Activated naive CD4-positive, alpha-beta T cell treated with anti-CD3 and anti-CD28 coated beads, Interleukin-2, amount 10 ng/mL, durations not matched to agents 7 days and 5 days (primary cell): ENCODE results near the gene SIRPB2.
A peak's percentile ranks its signal among the peaks of the same experiment; 100 is the strongest.

Experiments
- CTCF ChIA-PET: fragments of 350-600 bp; sonication (Branson Sonifier 250); formaldehyde crosslinking; loops from one replicate; lab custom pipeline; 2021; ENCODE audit warnings: antibody characterized with exemption; lab: Charles Lee
- DNase-seq: peaks from one replicate; pipeline ENCODE4 v3.0.0-alpha.2; 2020
- H3K27ac Mint-ChIP-seq: one replicate; pipeline ENCODE4 v1.8.0; 2021; ENCODE audit warnings: mild to moderate bottlenecking, moderate library complexity, mixed read lengths
- H3K27me3 Mint-ChIP-seq: one replicate; pipeline ENCODE4 v1.8.0; 2021; ENCODE audit warnings: mild to moderate bottlenecking, mixed read lengths
- H3K36me3 Mint-ChIP-seq: one replicate; pipeline ENCODE4 v1.8.0; 2021; ENCODE audit warnings: mixed read lengths
- H3K4me1 Mint-ChIP-seq: one replicate; pipeline ENCODE4 v1.8.0; 2021; ENCODE audit warnings: mixed read lengths
- H3K4me3 Mint-ChIP-seq: one replicate; pipeline ENCODE4 v1.8.0; 2021; ENCODE audit warnings: mild to moderate bottlenecking, moderate library complexity, mixed read lengths
- H3K9me3 Mint-ChIP-seq: one replicate; pipeline ENCODE4 v1.8.0; 2021; ENCODE audit warnings: mixed read lengths

The SIRPB2 gene

DNA sequence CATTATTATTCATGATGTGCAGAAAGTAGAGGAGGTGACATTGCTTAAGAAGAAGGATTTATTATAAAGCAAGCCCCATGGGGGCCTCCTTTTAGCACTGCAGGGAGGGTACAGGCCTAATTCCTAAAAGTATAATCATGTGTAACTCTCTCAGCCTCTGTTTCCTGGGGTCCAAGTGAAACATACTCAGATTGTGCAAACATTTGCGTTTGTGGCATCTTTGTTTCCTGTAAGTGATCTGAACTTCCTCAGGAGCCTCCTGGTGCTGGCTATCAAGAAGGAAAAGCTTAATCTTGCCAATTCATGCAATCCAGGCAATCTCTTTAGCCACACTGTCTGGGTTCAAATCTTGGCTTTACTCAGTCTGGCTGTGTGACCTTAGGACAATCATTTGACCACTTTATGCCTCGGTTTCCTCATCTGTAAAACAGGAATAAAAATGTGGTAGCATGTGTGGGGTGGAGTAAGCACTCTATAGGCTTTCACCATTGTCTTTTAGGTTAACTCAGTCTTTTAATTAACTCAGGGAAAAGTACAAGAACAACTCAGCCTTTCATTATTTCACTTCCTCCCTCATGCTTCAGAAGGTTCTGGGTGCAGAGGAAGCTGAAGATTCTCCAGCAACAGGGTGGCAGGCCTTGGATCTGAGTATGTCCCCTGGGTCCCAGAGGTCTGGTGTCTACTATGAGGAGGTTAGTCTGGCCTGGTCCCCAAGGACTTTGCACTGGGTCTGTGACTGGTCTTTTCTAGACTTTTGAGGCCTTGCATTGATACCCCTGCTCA is 831 bp upstream of the SIRPB2 start:
- no peak for DNase-seq
- H3K4me1 Mint-ChIP-seq, result peaks cover 11% of the 10 kb centered on the region
- H3K4me3 Mint-ChIP-seq, result no peak overlapping the region
- no peaks in the 10 kb centered on the region for H3K9me3 Mint-ChIP-seq
- peaks cover 54% of the 10 kb centered on the region for H3K27me3 Mint-ChIP-seq
- CTCF ChIA-PET, result interaction anchor here (0.6 to 1.8 kb wide), 4 partner anchors 10 to 285 kb away, joined by 3 to 5 read pairs (median 3); no protein-coding TSS in a partner anchor
- no peaks in the 10 kb centered on the region for H3K36me3 Mint-ChIP-seq
- no peak overlapping the region for H3K27ac Mint-ChIP-seq

DNA sequence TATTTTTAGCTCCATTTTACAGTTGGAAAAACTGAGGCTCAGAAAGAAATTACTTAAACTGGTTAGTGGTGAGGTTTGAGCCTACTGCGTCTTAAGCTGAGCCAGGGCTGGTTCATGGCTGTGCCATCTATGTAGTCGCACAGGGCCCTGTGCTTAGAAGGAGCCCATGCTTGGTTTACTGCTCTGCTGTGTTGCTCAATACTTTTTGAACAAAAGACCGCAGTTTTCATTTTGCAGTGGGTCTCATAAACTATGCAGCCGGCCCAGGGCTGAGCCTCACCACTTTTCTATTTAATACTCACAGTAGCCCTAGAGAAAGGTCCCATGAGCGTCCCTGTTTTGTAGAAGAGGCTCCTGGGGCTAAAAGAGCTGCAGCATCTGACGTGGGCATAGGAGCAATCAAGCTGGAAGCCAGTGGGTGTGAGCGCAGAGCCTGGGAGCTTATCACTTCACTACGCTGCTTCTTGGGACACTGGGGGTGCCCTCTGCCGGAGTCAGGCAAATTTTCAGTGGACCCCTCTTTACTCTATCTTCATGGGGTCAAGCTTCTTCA is 501 bp downstream of the SIRPB2 start:
- H3K27ac Mint-ChIP-seq, result no peak overlapping the region
- H3K4me1 Mint-ChIP-seq, result peaks cover 11% of the 10 kb centered on the region
- no peaks in the 10 kb centered on the region for H3K36me3 Mint-ChIP-seq
- H3K4me3 Mint-ChIP-seq, result no peak overlapping the region
- H3K9me3 Mint-ChIP-seq, result no peaks in the 10 kb centered on the region
- DNase-seq, result no peak
- peaks cover 52% of the 10 kb centered on the region for H3K27me3 Mint-ChIP-seq
- CTCF ChIA-PET, result interaction anchor here (1.6 kb wide), 1 partner anchor 244 kb away, joined by 4 read pairs; no protein-coding TSS in a partner anchor

DNA sequence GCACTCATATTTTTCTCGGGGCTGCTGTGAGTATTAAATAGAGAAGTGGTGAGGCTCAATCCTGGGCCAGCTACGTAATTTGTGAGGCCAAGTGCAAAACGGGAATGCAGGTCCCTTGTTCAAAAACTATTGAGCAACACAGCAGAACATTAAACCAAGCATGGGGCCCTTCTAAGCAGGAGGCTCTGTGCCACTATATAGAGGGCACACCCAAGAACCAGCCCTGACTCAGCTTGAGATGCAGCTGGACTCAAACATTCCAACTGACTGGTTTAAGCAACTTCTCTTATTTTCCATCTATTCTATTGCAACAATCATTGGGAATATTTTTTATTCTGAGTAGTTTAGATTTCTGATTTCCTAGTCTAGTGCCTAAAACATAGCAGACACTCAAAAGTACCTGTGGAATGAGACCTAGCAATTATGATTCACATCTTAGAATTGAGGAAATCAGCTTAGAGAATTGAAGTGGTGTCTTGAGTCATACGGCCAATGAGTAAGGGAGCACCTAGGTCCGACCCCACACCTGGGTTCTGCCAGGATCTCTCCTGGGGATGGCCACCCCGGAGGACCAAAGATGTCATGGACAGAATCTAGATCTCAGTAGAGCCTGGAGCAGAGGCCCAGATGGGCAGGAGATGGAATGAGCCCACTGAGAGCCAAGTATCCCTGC is 1.3 kb downstream of the SIRPB2 start:
- CTCF ChIA-PET, result interaction anchor here (0.6 to 1.6 kb wide), 3 partner anchors 14 to 244 kb away, joined by 3 to 4 read pairs (median 3); no protein-coding TSS in a partner anchor
- Mint-ChIP-seq H3K27ac (no peak overlapping the region), H3K4me1 (peaks cover 11% of the 10 kb centered on the region), H3K4me3 (no peak overlapping the region), H3K36me3 (no peaks in the 10 kb centered on the region), H3K9me3 (no peaks in the 10 kb centered on the region), H3K27me3 (peaks cover 52% of the 10 kb centered on the region)
- DNase-seq, result no peak

DNA sequence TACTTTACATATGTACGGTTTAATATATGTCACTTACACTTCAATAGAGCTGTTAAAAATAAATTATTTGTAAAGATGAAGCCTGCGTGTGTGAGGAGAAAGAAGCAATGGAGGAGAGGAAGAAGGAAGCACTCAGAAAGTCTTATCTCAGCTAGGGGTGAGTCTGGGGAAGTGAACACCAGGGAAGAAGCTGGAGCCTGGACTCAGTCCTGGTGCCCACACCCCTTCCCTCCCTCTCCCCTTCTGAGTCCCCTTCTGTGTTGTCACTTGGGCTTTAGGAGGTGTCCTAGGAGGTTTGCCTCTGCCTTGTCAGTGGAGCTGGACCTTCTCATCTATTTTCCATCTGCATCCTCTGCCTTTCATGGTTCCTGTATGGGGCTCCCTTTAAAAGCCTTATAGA is 1.9 kb downstream of the SIRPB2 start:
- H3K27me3 Mint-ChIP-seq, result peaks cover 54% of the 10 kb centered on the region
- H3K4me1 Mint-ChIP-seq, result peaks cover 11% of the 10 kb centered on the region
- H3K4me3 Mint-ChIP-seq, result no peak overlapping the region
- no peak for DNase-seq
- H3K27ac Mint-ChIP-seq, result no peak overlapping the region
- H3K36me3 Mint-ChIP-seq, result no peaks in the 10 kb centered on the region
- no peaks in the 10 kb centered on the region for H3K9me3 Mint-ChIP-seq
- CTCF ChIA-PET, result interaction anchor here (0.6 to 1.6 kb wide), 3 partner anchors 14 to 245 kb away, joined by 3 to 4 read pairs (median 3); no protein-coding TSS in a partner anchor

DNA sequence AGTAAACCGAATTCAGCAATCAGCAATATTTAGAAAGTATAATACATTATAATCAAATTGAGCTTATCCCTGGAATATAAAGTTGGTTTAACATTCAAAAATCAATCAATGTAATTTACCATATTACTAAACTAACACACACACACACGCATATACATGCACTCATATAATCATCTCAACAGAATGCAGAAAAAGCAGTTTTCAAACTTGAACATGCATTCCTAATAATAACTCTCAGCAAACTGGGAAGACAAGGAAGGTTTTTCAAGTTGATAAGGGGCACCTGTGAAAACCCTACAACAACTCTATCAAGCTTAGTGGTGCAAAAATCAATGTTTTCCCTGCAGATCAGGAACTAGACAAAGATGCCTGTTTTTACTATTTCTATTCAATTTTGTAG is 4.7 kb downstream of the SIRPB2 start:
- no peak overlapping the region for H3K4me3 Mint-ChIP-seq
- CTCF ChIA-PET, result no interaction called here
- no peak for DNase-seq
- peaks cover under 1% of the 10 kb centered on the region for H3K4me1 Mint-ChIP-seq
- no peak overlapping the region for H3K27ac Mint-ChIP-seq
- H3K27me3 Mint-ChIP-seq, result peaks cover 61% of the 10 kb centered on the region
- no peaks in the 10 kb centered on the region for H3K9me3 Mint-ChIP-seq
- H3K36me3 Mint-ChIP-seq, result no peaks in the 10 kb centered on the region

DNA sequence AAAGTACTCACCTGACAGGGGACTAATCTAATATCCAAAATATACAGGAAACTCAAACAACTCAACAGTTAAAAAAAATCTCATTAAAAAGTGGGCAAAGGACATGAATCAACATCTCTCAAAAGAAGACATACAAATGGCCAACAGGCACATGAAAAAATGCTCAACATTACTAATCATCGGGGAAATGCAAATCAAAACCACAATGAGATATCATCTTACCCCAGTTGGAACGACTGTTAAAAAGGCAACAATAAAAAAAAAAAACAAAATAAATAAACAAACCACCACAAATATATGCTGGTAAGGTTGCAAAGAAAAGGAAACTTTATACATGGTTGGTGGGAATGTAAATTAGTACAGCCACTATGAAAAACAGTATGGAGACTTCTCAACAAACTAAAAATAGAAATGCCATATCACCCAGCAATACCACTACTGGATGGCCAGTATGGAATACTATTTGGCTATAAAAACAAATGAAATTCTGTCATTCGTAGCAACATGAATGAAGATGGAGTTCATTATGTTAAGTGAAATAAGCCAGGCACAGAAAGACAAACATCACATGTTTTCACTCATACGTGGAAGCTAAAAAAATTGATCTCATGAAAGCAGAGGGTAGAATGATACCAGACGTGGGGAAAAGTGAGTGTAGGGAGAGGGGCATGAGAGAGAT is 6.6 kb downstream of the SIRPB2 start:
- no peaks in the 10 kb centered on the region for H3K4me1 Mint-ChIP-seq
- DNase-seq, result no peak
- CTCF ChIA-PET, result interaction anchor here (0.7 to 1.0 kb wide), 2 partner anchors 15 to 19 kb away, joined by 3 read pairs; no protein-coding TSS in a partner anchor
- H3K4me3 Mint-ChIP-seq, result no peak overlapping the region
- H3K27me3 Mint-ChIP-seq, result peaks cover 45% of the 10 kb centered on the region
- H3K36me3 Mint-ChIP-seq, result no peaks in the 10 kb centered on the region
- no peaks in the 10 kb centered on the region for H3K9me3 Mint-ChIP-seq
- no peak overlapping the region for H3K27ac Mint-ChIP-seq

DNA sequence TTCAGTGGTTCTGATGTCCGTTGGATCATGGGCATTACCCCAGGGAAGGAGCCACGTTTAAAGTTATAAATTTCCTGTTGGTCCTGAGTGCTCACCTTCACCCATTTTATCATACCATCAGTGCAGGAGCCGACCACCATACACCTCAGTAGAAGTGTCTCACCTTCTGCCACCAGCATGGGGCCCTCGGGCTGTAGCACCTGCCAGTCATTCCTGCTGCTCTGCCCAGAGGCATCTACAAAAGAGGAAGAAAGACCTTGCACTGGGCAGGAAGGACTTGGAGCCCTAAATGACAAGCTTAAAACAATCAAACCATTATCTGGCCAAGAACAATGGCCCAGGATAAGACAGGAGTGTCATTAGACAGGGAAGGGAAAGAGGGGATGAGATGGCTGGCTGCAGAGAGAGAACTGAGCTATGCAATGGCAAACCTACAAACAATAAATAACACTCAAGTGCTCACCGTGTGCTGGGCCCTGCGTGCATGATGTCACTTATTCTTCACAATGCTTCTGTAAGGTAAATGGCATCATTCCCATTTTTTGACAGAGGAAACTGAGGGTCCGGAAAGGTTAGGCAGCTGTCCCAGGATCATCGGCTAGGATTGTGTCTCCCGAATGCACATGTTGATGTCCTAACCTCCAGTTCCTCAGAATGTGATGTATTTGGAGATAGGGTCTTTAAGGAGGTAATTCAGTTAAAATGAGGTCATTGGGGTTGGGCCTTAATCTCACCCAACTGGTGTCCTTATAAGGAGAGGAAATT is 11.2 kb downstream of the SIRPB2 start:
- Mint-ChIP-seq H3K9me3 (no peaks in the 10 kb centered on the region), H3K4me3 (no peak overlapping the region), H3K27me3 (peaks cover 39% of the 10 kb centered on the region), H3K36me3 (no peaks in the 10 kb centered on the region), H3K4me1 (no peaks in the 10 kb centered on the region), H3K27ac (no peak overlapping the region)
- DNase-seq, result no peak
- CTCF ChIA-PET, result interaction anchor here (1.1 to 1.3 kb wide), 2 partner anchors 24 to 27 kb away, joined by 3 to 5 read pairs; no protein-coding TSS in a partner anchor

DNA sequence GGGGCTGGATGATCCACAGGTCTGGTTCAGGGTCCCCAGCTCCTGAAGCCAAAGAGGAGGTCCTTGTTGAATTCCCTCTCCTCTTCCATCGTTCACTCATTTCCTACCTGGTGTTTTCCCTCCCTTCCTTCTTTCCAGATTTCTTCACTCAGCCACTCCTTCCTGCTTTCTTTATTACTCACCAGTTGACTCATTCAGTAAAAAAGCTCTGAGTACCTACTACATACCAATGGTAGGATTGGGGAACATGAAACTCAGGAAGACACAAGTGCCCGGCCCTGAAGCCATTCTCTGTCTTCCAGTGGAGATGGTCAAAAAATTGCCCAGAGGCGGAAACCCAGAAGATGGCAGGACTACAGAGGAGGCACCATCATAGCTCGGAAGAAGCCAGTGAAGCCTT is 12.7 kb downstream of the SIRPB2 start:
- Mint-ChIP-seq H3K27ac (no peak overlapping the region), H3K9me3 (no peaks in the 10 kb centered on the region), H3K4me3 (no peak overlapping the region), H3K27me3 (peaks cover 26% of the 10 kb centered on the region), H3K4me1 (no peaks in the 10 kb centered on the region), H3K36me3 (no peaks in the 10 kb centered on the region)
- CTCF ChIA-PET, result interaction anchor here (1.6 kb wide), 1 partner anchor 11 kb away, joined by 3 read pairs; no protein-coding TSS in a partner anchor
- no peak for DNase-seq

DNA sequence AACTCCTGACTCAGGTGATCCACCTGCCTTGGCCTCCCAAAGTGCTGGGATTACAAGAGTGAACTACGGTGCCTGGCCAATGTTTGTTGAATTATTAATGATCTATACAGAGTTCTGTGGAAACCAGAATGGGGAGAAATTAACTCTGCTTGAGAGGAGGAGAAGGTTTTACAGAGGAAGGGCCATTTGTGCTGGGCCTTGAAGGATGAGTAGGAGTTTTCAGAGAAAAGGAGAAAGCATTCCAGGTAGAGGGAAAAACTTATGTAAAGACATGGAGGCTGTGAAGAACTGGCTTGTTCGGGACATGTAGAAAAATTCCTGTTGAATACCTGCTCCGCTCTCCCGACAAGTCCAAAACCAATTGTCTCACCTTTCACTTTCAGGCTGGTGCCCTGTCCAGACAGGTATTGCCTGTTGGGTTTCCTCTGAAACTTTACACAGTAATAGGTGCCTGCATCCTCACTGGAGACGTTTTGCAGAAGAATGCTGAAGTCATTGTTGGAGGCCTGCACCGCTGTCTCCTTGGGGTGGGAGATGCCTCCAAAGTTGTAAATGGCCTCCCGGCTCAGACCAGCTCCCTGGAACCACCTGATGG is 13.2 kb downstream of the SIRPB2 start:
- Mint-ChIP-seq H3K27ac (no peak overlapping the region), H3K9me3 (no peaks in the 10 kb centered on the region), H3K4me3 (no peak overlapping the region), H3K27me3 (peaks cover 22% of the 10 kb centered on the region), H3K36me3 (no peaks in the 10 kb centered on the region), H3K4me1 (no peaks in the 10 kb centered on the region)
- CTCF ChIA-PET, result interaction anchor here (1.6 to 1.7 kb wide), 2 partner anchors 10 to 26 kb away, joined by 3 to 9 read pairs; no protein-coding TSS in a partner anchor
- DNase-seq, result no peak

DNA sequence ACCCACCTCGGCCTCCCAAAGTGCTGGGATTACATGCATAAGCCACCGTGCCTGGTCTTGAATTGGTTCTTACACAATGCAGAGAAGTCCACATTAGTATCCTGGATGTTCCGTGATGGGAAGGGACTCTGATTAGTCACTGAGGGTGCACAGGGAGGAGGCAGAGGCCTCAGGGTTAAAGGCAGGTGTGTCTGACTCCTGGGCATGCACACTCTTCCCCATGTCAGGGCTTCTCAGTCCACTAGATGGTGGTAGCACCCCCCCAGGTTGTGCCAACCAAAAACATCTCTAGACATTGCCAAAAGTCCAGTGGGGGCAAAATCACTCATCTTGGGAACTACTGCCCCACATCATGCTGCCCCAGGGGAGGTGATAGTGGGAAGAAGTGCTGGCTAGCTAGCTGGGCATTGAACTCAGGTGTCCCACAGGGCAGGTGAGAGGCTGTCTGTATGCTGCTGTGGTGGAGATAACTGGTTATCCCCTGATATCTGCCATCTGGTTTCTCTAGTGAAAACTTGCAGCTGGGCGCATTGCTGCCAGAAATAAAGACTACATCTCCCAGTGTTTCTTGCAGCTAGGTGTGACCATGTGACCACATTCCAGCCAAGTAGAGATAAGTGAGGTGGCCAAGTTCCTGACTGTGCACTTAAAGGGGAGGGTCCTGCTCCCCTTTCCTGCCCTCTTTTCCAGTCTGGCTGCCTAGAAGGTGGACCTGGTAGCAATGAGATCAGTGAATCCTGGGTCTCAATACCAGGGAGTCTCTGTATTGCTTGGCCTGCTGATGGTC is 16.2 kb downstream of the SIRPB2 start:
- H3K27ac Mint-ChIP-seq, result no peak overlapping the region
- CTCF ChIA-PET, result interaction anchor here (0.9 to 4.2 kb wide), 3 partner anchors 15 to 29 kb away, joined by 3 to 20 read pairs (median 3); no protein-coding TSS in a partner anchor
- H3K4me1 Mint-ChIP-seq, result no peaks in the 10 kb centered on the region
- H3K9me3 Mint-ChIP-seq, result no peaks in the 10 kb centered on the region
- no peak overlapping the region for H3K4me3 Mint-ChIP-seq
- H3K36me3 Mint-ChIP-seq, result no peaks in the 10 kb centered on the region
- peaks cover 17% of the 10 kb centered on the region for H3K27me3 Mint-ChIP-seq
- DNase-seq, result peak; percentile 33

DNA sequence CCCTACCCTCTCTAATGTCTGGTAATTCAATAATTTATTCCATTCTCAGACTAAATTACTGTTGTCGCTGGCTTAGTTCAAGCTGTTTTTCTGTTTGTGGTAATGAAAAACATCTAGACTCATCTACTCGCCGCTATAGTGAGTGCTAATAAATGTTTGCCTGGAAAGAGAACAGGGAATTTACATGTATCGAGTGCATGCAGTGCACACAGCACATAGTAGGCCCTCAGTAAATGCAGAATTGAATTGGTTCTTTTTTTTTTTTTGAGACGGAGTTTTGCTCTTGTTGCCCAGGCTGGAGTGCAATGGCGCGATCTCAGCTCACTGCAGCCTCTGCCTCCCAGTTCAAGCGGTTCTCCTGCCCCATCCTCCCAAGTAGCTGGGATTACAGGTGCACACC is 16.9 kb downstream of the SIRPB2 start:
- no peaks in the 10 kb centered on the region for H3K9me3 Mint-ChIP-seq
- no peaks in the 10 kb centered on the region for H3K36me3 Mint-ChIP-seq
- CTCF ChIA-PET, result interaction anchor here (1.0 to 4.2 kb wide), 3 partner anchors 23 to 32 kb away, joined by 3 to 20 read pairs (median 3); no protein-coding TSS in a partner anchor
- H3K27me3 Mint-ChIP-seq, result peaks cover 24% of the 10 kb centered on the region
- DNase-seq, result no peak
- no peak overlapping the region for H3K4me3 Mint-ChIP-seq
- H3K4me1 Mint-ChIP-seq, result no peaks in the 10 kb centered on the region
- no peak overlapping the region for H3K27ac Mint-ChIP-seq
